Colonic mucosa (tissue), 4 donors: ENCODE results near the gene STAT3. TPM values are rescaled to one million over a fixed set of nuclear protein-coding genes. Genes with fewer than 3 reads are reported as not detected.

Source experiments
- DNase-seq: peaks from one replicate; pipeline ENCODE4 v3.0.0-alpha.2; 2020
- H3K27ac ChIP-seq: fragments of 200-600 bp; one replicate; pipeline ENCODE4 v1.8.0; 2021
- H3K27me3 ChIP-seq: fragments of 200-600 bp; one replicate; pipeline ENCODE4 v1.8.0; 2021
- H3K36me3 ChIP-seq: fragments of 200-600 bp; one replicate; pipeline ENCODE4 v1.8.0; 2021
- H3K4me1 ChIP-seq: fragments of 200-600 bp; one replicate; pipeline ENCODE4 v1.8.0; 2021; ENCODE audit warnings: mild to moderate bottlenecking
- H3K4me3 ChIP-seq: fragments of 200-600 bp; one replicate; pipeline ENCODE4 v1.8.0; 2021
- H3K9ac ChIP-seq, 2 donors: one replicate each; pipeline ENCODE4 v1.7.0; 2013; ENCODE audit warnings: control low read depth in 2 of 2, low read depth in 2 of 2, low read length in 2 of 2
- H3K9me3 ChIP-seq: fragments of 200-600 bp; one replicate; pipeline ENCODE4 v1.8.0; 2021
- intact Hi-C: fragments of 100-400 bp; cut with DNase I; formaldehyde crosslinking; loops from one replicate; pipeline ENCODE4 v1.14.1; 2022
- total RNA-seq, 2 donors: library from RNA; stranded (reverse); fragmentation: NEBNext Ultra II Directional in 1 of 2; extraction: Animal tissue kit (Norgen Biotek cat#: 25700) in 1 of 2; gene quantifications; one replicate each; pipeline ENCODE4 v1.2.1, GENCODE V29; 2021
- TF ChIP-seq, protein P1 (sequence below): fragments of 200-600 bp; IDR thresholded peaks from one replicate; pipeline ENCODE4 v1.8.0; 2022; ENCODE audit warnings: antibody characterized with exemption, mild to moderate bottlenecking
- donor health status: healthy.
- donor health status: DM: no; HTN: no; CAD: no.
- donor health status: DM: no; HTN: no; CAD: no.

STAT3 gene
- total RNA-seq, 2 donors from 2014 or later, result 137 to 216 TPM

GRCh38 chr17:42346481-42346880, 41.8 kb downstream of the STAT3 start:
- intact Hi-C loops, result no loop called here
- Histone ChIP-seq H3K9ac (no peak overlapping the region), H3K4me3 (no peak overlapping the region), H3K4me1 (no peaks in the 10 kb centered on the region), H3K27me3 (no peaks in the 10 kb centered on the region), H3K36me3 (peaks cover 22% of the 10 kb centered on the region), H3K27ac (no peak overlapping the region), H3K9me3 (no peaks in the 10 kb centered on the region)
- TF ChIP-seq, protein P1, sequence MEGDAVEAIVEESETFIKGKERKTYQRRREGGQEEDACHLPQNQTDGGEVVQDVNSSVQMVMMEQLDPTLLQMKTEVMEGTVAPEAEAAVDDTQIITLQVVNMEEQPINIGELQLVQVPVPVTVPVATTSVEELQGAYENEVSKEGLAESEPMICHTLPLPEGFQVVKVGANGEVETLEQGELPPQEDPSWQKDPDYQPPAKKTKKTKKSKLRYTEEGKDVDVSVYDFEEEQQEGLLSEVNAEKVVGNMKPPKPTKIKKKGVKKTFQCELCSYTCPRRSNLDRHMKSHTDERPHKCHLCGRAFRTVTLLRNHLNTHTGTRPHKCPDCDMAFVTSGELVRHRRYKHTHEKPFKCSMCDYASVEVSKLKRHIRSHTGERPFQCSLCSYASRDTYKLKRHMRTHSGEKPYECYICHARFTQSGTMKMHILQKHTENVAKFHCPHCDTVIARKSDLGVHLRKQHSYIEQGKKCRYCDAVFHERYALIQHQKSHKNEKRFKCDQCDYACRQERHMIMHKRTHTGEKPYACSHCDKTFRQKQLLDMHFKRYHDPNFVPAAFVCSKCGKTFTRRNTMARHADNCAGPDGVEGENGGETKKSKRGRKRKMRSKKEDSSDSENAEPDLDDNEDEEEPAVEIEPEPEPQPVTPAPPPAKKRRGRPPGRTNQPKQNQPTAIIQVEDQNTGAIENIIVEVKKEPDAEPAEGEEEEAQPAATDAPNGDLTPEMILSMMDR, result no peak
- no peak for DNase-seq

DNA sequence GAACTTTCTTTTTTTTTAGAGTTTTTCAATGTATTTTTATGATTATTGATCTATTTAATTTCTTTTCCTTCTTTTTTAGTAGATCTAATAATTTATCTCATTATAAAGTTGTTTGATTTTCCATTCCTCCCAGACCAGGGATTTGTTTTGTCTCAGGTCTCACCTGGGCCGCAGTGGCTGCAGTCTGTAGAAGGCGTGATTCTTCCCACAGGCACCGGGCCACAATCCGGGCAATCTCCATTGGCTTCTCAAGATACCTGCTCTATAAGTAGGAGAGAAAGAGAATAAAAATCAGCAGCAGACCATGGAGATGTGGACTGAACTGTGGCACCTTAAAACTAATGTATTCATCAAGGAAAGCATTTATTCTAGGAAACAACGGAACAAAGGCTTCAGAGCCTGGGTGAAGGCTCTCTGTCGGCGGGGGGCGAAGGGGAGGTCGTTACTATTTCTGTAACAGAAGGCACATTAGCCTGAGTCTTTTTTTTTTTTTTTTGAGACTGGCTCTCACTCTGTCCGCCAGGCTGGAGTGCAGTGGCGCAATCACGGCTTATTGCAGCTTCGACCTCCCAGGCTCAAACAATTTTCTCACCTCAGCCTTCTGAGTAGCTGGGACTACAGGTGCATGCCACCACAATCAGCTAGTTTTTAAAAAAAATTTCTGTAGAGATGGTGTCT, 42.7 kb downstream of the STAT3 start:
- H3K9ac ChIP-seq, result no peak overlapping the region
- H3K36me3 ChIP-seq, result peaks cover 22% of the 10 kb centered on the region
- no peak for DNase-seq
- no peaks in the 10 kb centered on the region for H3K9me3 ChIP-seq
- H3K4me1 ChIP-seq, result no peaks in the 10 kb centered on the region
- no peak overlapping the region for H3K27ac ChIP-seq
- no peak overlapping the region for H3K4me3 ChIP-seq
- no peaks in the 10 kb centered on the region for H3K27me3 ChIP-seq
- TF ChIP-seq, protein P1, result no peak
- intact Hi-C loops, result no loop called here

DNA sequence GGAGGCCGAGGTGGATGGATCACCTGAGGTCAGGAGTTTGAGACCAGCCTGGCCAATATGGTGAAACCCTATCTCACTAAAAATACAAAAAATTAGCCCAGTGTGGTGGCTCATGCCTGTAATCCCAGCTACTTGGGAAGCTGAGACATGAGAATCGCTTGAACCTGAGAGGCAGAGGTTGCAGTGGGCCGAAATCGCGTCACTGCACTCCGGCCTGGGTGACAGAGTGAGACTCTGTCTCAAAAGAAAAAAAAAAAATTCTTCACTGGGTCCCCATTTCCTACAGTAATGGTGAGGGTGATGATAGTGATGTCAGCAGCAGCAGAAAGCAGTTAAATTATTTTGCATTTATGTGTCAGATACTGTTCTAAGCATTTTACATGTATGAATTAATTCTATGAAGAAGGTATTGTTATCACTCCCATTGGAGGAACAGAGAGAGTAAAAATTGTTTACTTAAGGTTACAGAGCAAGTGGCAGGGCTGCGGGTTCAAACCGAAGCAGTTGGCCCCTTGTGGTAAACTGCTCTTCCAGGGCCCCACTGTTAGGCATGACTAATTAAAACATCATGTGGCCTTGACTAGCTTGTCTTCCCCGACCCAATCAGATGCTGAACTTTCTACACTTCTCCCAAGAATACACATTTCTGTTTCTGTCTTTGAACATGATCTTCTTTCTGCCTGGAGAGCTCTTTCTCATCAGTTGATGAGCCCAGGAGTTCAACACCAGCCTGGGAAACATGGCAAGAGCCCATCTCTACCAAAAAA, 45.8 kb downstream of the STAT3 start:
- TF ChIP-seq, protein P1, result no peak
- no peak overlapping the region for H3K9ac ChIP-seq
- peaks cover 24% of the 10 kb centered on the region for H3K36me3 ChIP-seq
- H3K9me3 ChIP-seq, result no peaks in the 10 kb centered on the region
- H3K4me3 ChIP-seq, result no peak overlapping the region
- H3K27ac ChIP-seq, result no peak overlapping the region
- no peak for DNase-seq
- intact Hi-C loops, result no loop called here
- no peaks in the 10 kb centered on the region for H3K27me3 ChIP-seq
- no peaks in the 10 kb centered on the region for H3K4me1 ChIP-seq

- no peak overlapping the region for H3K27ac ChIP-seq
- no peaks in the 10 kb centered on the region for H3K27me3 ChIP-seq
- no peak overlapping the region for H3K4me3 ChIP-seq
- intact Hi-C loops, result no loop called here
- DNase-seq, result no peak
- H3K9me3 ChIP-seq, result no peaks in the 10 kb centered on the region
- H3K9ac ChIP-seq, result no peak overlapping the region
- H3K36me3 ChIP-seq, result peaks cover 30% of the 10 kb centered on the region
- TF ChIP-seq, protein P1, result no peak
- no peaks in the 10 kb centered on the region for H3K4me1 ChIP-seq
Observed at GRCh38 chr17:42341568-42341967, 46.7 kb downstream of the STAT3 start.

DNA sequence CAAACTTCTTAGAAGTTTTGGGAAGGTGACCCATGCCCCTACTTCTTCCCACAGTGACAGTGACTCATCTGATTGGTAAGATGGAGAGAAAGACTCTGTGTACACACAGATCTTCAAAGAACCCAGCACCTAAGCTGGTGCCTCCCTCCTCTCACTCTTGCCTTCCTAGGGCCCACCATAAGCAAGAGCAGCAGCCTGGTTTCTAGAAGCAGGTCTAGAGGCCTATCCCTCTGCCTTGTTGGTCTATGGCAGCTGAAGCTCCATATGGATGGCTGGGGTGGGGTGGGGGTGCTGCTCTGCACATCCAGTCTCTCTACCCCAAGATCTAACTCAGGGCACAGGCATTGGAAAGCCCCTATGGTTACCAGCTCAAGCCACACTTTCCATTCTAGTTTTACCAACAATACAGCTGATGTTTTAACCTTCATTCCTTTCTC, 47.5 kb downstream of the STAT3 start:
- Histone ChIP-seq H3K4me1 (no peaks in the 10 kb centered on the region), H3K27me3 (no peaks in the 10 kb centered on the region), H3K36me3 (peaks cover 33% of the 10 kb centered on the region), H3K4me3 (no peak overlapping the region), H3K27ac (no peak overlapping the region), H3K9me3 (no peaks in the 10 kb centered on the region), H3K9ac (no peak overlapping the region)
- DNase-seq, result no peak
- TF ChIP-seq, protein P1, result no peak
- intact Hi-C loops, result no loop called here
